HG03558 (cell line): ENCODE results near the gene ARHGAP5.

Experiments used
- ATAC-seq: cut with Tn5 transposase; IDR thresholded peaks from one replicate; pipeline ENCODE4 v1.9.1; 2021; ENCODE audit warnings: moderate number of reproducible peaks; ENCODE audit not compliant: unreplicated experiment; ENCODE audit errors: extremely low read depth

ARHGAP5 gene

DNA sequence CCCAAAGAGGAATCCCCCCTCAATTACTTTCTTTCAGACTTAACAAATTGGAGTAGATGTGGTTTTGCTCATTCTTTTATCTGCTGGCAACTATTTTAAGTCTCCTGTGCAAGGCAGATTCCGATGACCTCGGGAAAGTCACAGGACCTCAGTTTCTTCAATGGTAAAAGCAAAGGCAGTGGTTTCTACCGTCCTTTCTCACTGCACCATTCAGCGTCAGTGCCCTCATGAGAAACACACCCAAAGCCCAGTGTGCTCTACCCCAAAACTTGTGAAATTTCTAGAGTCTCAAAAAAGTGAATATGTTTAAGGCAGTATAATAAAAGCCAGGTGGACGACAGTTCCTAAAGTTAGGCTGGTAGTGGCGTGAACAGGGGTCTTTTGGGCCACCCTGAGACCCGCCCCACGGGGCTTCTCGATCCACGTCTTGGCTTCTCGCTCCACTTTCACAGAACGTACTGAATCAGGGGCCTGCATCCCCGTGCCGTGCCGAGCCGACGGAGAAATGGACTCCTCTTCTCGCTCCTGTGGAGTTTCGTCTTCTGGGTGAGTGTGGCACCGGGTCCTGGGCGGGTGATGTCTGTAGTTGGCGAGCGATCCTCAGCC lies 1.3 kb upstream of the ARHGAP5 start:
- no peak for ATAC-seq

DNA sequence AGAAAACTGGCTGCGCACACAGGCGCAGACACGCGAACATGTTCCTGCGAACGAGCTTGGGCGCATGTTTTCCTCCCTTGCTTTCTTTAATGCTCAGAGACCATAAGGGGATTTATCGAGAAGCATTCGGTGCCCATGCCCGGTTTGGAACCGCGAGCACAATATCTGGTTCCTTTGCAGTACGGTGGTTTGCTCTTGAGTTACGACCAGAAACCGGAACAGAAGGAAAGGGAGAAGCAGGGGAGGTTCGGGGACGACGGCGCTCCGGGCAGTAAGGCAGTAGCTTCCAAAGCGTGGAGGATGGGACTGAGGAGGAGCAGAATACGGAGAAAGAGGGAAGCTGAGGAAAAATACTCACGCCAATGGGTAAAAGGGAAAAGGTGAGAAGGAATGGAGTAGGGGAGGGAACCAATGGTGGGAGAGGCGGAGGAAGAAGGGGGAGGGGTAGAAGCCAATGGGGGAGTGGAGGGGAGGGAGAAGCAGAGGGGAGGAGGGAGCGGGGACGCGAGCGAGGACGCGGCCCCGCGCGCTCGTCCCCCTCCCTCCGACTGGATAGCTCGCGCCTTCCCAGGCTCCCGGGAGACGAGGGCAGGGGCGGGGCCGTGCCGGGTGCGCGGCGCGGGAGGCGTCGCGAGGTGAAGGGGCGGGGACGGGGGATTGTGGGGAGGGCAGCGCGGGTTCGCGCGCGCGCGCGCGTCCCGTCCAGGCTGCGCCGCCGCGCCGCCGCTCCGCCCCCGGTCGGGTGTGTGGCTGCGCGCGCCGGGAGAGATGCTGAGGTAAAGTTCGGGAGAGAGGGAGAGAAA lies 625 bp upstream of the ARHGAP5 start:
- ATAC-seq = peak; percentile 32

DNA sequence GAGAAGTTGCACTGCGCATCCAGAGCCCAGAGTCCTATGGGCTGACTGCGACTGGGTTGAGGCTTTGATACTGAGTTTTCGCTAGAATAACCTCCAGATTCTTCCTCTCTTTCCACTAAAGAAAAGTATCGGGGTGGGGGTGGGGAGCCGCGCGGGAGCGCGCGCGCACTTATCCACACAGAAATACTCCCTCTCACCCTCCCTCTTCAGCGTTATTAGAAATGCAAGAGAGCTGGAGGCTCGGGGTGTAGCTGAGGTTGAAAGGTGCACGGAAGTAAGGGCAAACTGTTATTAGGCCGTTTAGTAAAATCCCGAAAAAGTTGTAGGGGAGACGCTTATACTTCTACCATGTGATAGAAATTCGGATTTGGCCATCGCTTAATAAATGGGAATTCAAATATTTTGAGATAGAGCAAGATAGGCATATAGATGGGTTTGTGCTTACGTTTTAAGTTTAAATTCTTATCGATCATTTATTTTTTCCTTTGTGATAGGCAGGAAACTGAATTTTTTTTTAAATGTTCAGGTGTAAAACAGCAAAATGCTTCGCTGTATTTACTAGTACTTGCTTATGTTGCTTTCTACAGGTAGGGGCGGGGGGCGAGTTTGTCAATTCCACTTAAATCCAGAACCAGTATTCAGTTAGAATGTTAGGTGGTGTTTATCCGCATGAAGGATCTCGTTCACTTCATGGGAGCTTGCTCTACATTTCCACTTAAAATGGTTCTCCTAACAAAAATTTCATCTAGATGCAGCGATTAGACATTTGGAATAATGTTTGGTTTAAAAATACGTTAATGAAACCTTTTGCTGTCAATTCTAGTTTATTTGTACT lies 1.1 kb downstream of the ARHGAP5 start:
- no peak for ATAC-seq

DNA sequence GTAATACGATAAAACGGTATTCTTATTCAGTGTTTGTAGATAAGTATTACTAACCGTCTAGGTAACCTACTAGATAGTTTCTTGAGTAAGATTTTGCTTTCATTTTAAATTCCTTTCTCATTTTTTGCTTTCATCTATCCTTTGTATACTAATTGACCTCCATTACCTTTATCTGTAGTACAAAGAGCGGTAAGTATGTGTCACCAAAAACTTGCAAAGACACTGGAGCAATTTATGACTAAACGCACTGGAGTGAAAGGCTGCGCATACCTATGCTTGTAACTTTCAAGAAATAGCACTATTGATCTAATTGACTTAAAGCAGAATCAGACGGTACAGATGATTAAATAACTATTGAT lies 1.7 kb downstream of the ARHGAP5 start:
- no peak for ATAC-seq

DNA sequence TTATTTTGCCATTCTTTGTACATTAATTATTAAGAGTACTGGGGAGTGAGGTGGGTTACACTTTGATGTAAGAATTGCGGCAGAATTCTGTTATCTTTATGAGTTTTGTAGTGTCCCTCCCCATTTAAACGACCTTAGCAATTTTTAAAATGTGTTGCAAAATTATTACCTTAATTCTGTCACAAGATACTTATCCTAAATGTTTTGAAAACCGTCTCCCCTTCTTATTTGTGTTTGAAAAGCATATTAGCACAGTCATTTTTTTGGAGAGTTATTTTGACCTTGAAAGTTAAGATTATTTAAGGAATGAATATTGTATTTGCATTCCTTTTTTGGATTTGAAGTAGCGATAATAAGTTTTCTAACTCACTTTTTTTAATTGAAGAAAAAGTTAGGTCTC lies 2.2 kb downstream of the ARHGAP5 start:
- ATAC-seq = no peak

DNA sequence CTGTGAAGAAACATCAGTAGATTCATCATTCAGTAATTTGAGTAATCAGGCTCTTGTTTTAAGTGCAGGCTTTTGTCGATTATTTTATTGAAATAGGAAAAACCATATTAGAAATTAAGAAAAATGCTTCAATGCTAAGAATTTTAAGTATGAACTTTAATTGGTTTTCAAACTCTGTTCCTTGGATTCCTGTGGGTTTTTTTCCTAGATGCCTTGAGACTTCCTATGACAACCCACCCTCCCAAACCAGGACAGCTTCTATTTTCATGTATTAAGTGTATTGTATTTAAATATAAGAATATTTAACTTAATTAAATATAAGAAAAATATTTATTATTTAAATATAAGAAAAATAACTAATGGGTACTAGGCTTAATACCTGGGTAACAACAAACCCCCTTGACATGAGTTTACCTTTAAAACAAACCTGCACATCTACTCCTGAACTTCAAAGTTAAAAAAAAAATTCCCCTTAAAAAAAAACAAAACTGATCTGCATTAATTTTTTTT lies 3.0 kb downstream of the ARHGAP5 start:
- ATAC-seq = no peak

DNA sequence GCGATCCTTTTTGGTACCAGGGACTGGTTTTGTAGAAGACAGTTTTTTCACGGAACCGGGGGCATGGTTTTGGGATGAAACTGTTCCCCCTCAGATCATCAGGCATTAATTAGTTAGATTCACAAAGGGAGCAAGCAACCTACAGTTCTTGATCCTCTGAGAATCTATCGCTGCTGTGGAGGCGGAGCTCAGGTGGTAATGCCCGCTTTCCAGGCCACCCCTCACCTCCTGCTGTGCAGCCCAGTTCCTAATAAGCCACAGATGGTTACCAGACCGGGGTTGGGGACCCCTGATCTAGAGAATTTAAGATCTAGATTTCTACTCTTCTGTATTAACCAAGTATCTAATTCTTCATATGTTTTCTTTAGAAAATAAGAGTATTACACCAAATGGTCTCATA lies 4.8 kb downstream of the ARHGAP5 start:
- ATAC-seq = no peak

DNA sequence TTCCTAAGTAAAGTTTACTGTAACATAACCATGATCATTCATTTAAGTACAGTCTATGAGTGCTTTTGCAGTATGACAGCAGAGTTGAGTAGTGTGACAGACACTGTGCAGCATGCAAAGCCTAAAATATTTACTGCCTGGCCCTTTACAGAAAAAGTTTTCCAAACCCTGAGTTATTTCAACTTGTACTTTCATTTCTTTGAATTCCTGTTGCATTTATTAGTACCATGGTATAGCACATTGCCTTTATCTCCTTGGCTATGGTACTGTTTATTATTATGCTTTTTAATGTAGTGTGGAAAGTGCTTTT lies 6.2 kb downstream of the ARHGAP5 start:
- ATAC-seq = no peak

DNA sequence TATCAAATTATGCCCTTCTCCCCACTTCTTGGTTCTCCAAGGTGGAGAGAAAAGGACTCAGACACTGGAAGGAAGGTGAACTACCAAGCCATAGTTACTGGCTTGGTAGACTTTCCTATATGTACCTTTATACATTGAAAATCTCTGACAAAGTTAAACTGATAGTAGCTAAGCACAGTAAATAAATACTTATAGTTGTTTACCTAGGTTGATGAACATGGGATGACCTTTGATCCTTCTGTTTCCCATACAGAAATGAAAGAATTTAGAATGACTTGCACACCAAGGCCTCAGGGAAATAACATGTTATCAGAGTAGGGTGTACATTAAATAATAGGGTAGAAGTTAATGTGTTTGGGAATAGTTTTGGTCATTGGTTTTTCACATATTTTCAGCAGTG lies 6.7 kb downstream of the ARHGAP5 start:
- no peak for ATAC-seq

DNA sequence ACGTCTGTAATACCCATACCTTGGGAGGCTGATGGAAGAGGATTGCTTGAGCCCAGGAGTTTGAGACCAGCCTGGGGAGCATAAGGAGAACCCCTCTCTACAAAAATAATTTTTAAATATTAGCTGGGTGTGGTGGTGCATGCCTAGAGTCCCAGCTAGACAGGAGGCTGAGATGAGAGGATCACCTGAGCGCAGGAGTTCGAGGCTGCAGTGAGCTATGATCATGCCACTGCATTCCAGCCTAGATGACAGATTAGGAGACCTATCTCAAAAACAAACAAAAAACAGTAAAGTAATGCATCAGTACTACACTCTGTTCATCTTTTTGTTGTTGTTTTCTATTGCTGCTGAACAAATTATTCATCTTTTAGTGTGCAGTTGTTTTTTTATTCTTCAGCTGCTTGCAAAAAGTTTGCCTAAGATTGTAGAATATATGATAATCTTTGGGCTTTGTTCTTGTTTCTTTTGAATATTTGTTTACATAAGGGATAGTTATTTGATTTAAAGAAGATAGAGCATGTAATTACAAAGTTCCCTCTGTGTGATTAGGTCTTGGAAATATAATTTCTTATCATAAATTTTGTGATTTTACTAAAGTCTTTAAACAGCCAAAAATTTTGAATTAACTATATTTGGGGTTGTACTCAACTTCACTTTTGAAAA lies 8.2 kb downstream of the ARHGAP5 start:
- ATAC-seq = no peak

DNA sequence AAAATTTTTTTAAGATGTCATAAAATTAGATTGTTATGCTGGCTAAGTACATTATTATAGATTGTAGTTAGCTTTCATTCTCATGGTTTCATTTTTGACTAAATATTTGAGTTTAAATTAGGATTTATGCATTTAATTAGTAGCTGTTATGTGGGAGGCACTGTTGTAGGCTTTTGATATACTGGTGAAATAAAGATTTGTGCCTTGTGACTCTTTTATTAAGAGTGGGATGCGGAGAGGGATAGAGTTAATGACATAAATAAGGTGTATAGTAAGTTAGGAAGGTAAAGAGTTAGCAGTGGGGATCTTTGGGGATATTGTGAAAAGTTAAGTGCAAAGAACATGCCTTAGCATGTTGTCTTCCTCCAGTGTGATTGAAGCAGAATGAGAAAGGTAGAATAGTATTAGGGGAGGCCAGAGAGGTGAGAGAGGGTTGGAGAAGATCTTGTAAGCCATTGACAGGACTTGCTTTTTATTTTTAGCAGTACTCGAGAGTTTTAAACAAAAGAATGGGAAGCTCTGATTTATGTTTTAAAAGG lies 8.8 kb downstream of the ARHGAP5 start:
- ATAC-seq = no peak

DNA sequence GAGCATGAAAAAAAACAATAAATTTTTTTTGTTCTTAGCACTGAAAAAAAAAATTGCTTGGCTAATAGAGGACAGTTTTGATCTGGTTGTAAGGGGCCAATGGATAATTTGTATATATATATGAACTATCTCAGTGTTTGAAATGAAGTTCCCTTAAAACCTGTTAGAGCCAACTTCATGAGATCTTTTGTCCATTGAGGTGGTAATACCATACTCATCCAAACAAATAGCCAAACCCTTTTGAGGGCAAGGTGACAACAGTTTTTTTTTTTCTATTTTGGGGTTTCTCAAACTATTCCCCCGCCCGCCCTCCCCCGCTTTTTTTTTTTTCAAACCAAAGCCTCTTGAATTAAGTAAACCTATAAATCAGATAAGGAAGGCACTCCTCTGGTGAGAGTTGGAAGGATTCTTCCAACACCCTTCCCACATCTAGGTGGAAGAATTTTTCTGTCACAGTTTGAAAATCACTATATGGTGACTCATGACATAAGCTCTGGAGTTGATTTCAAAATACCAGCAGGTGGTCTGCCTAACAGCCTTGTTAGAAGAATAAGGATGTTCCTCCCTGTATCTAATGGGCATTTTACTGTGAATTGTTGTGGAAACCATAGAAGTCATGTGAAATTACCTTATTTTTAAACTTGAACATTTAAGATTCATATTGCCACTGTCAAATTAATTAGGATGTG lies 10.2 kb downstream of the ARHGAP5 start:
- ATAC-seq = no peak

DNA sequence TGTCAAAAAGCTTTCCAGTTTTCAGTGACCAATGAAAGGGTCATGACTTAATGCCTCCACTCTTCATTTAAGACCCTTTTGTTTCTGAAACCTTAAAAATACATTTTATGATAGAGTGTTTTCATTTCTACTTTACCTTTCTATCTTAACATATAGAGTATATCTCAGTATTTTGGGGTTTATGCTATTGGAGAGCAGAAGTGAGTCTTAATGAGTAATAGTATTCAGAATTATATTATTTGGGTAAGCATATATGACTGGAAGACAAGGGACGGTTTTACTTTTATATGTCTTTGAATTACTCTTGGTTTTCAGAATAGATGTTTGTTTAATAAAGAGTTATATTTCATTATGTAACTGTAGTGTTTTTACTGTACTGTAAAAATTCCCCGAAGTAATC lies 10.8 kb downstream of the ARHGAP5 start:
- no peak for ATAC-seq

DNA sequence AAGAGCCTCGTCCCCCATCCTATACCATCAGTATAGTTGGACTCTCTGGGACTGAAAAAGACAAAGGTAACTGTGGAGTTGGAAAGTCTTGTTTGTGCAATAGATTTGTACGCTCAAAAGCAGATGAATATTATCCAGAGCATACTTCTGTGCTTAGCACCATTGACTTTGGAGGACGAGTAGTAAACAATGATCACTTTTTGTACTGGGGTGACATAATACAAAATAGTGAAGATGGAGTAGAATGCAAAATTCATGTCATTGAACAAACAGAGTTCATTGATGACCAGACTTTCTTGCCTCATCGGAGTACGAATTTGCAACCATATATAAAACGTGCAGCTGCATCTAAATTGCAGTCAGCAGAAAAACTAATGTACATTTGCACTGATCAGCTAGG lies 13.6 kb downstream of the ARHGAP5 start:
- ATAC-seq = no peak

DNA sequence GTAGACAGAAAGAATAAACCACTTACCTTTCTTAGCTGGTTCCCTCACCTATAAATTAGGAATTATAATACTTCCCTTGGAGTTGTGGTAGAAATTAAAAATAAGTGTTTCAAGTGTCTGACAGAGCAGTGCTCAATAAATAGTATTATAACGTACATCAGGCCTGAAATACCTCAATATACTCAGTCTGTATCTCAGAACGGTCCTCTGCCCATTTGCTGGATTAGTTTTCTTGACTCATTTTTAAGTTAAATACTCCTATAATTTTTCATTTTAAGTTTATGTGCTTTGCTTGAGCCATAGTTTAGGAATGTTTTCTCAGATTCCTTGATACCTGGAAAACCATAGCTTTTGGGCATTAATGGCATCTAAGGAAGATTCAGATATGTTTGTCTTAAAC lies 22.4 kb downstream of the ARHGAP5 start:
- no peak for ATAC-seq

DNA sequence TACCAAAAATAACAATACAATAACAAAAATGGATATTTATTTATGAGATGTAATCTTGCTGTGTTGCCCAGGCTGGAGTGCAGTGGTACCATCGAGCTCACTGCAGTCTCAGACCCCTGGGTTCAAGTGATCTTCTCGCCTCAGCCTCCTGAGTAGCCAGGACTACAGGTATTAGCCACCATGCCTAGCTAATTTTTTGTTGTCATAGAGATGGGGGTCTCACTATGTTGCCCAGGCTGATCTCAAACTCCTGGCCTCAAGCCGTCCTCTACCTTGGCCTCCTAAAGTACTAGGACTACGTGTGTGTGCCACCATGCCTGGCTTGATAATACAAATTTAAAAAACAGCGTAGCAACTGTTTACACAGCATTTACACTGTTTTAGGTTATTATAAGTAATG lies 23.1 kb downstream of the ARHGAP5 start:
- ATAC-seq = no peak

DNA sequence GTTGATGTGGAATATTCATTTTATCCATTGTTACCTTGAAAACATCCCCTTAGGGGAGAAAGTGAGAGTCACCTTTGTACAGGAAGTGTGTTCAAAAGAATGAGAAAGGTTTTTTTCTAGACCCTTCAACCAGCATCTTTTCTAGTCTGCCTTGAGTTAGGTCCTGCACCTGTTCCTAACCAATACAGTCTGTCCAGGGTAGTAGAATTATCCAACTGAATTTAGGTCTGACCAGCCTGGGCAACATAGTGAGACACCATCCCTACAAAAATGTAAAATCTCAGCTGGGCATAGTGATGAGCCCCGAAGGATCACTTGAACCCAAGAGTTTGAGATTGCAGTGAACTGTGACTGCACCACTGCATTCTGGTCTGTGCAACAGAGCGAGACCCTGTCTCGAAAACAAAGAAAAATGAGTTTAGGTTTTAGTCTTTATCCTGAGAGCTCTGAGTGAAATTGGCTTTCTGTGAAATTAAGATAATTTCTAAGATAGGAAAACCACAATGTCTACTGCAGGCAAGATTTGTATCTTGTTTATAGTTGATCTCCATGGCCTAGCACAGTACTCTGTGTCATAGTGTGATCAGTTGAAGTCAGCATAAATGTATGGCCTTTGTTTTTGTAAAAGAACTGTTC lies 25.2 kb downstream of the ARHGAP5 start:
- ATAC-seq = peak; percentile 67

DNA sequence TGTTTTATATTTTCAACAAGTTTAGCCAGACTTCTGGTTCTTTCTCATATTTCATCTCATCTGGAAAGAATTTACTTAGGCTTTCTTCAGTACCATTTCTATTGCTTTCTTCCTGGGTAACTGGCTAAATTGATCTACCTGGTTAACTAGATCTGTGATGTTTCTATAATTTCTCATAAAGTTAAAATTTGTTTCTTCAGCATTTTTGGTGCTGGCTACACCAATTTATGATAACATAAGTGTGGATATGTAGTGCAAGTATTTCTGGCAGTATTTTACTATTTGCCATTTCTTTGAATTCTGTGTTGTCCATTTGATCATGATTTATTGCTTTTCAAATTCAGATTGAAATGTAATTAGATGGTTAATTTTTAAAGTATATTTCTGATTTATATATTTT lies 25.9 kb downstream of the ARHGAP5 start:
- no peak for ATAC-seq

DNA sequence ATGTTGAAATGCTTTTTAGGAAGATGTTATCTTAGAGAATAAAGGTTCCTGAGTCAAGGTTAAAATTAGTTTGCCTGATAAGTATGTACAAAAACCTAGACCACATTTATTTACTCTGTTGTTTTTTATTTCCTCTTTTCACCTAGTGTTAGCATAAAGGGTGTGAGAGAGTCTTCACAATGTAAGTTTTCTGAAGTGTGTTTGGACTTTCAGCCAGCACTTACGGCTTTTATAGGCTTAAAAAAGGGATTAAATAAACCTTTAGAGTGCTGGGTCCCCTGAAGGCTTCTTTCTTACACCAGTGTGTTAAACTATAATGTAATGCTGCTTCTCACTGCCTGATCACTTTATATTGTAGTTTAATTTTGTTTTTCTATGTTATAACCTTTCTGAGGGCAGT lies 27.2 kb downstream of the ARHGAP5 start:
- ATAC-seq = no peak

DNA sequence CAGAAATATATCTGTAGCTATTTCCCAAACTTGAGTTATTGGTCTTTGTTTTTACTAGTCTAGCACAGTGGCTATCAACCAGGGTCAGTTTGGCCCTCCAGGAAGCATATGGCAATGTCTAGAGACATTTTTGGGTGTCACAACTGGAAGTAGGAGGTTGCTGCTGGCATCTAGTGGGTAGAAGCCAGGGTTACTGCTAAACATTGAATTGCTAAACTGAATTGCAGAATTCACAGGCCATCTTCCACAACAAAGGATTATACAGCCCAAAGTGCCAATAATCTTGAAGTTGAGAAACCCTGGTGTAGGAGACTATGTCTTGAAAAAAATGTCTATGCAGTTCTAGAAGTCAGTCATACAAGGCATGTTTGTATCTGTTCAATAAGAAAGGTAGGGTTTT lies 27.7 kb downstream of the ARHGAP5 start:
- ATAC-seq = no peak
